Measurements from ENCODE around the gene DGKZ.

DGKZ gene

GRCh38 chr11:46351606-46352005 lies 4.3 kb downstream of the DGKZ start:
- Mint-ChIP-seq H3K27ac (no peak overlapping the region), H3K36me3 (ENCODE audit: low read depth) (no peaks in the 10 kb centered on the region), H3K27me3 (ENCODE audit: low read depth, poor library complexity) (peaks cover 11% of the 10 kb centered on the region), H3K9me3 (no peaks in the 10 kb centered on the region), H3K4me1 (peaks cover 68% of the 10 kb centered on the region), H3K4me3 (no peak overlapping the region)
- TF ChIP-seq CTCF (IDR thresholded peaks at IDR 0.05), result no peak
- no peak for DNase-seq

GRCh38 chr11:46352063-46352841 lies 5.0 kb downstream of the DGKZ start:
- DNase-seq, result peak; percentile 82
- H3K36me3 Mint-ChIP-seq (ENCODE audit: low read depth), result no peaks in the 10 kb centered on the region
- peak; percentile 96 for TF ChIP-seq CTCF (IDR thresholded peaks at IDR 0.05)
- peaks cover 70% of the 10 kb centered on the region for H3K4me1 Mint-ChIP-seq
- H3K9me3 Mint-ChIP-seq, result no peaks in the 10 kb centered on the region
- H3K4me3 Mint-ChIP-seq, result peak overlapping the region; percentile 67
- peak overlapping the region; percentile 36 for H3K27ac Mint-ChIP-seq
- H3K27me3 Mint-ChIP-seq (ENCODE audit: low read depth, poor library complexity), result peaks cover 6% of the 10 kb centered on the region

- H3K4me1 Mint-ChIP-seq, result peaks cover 68% of the 10 kb centered on the region
- H3K27me3 Mint-ChIP-seq (ENCODE audit: low read depth, poor library complexity), result peaks cover 6% of the 10 kb centered on the region
- no peaks in the 10 kb centered on the region for H3K9me3 Mint-ChIP-seq
- H3K36me3 Mint-ChIP-seq (ENCODE audit: low read depth), result no peaks in the 10 kb centered on the region
- no peak overlapping the region for H3K4me3 Mint-ChIP-seq
- DNase-seq, result no peak
- no peak overlapping the region for H3K27ac Mint-ChIP-seq
- TF ChIP-seq CTCF (IDR thresholded peaks at IDR 0.05), result no peak
These were observed 6.4 kb downstream of the DGKZ start for GRCh38 chr11:46353698-46354097.

- Mint-ChIP-seq H3K4me3 (peak overlapping the region; percentile 16), H3K27me3 (ENCODE audit: low read depth, poor library complexity) (peaks cover 2% of the 10 kb centered on the region), H3K4me1 (peaks cover 63% of the 10 kb centered on the region), H3K9me3 (no peaks in the 10 kb centered on the region), H3K27ac (peak overlapping the region; percentile 81), H3K36me3 (ENCODE audit: low read depth) (no peaks in the 10 kb centered on the region)
- no peak for DNase-seq
- TF ChIP-seq CTCF (IDR thresholded peaks at IDR 0.05), result no peak
These were observed 9.7 kb downstream of the DGKZ start for GRCh38 chr11:46356924-46357482.

GRCh38 chr11:46357483-46357936 lies 10.2 kb downstream of the DGKZ start:
- H3K27ac Mint-ChIP-seq, result peak overlapping the region; percentile 43
- no peak for DNase-seq
- no peak for TF ChIP-seq CTCF (IDR thresholded peaks at IDR 0.05)
- H3K36me3 Mint-ChIP-seq (ENCODE audit: low read depth), result no peaks in the 10 kb centered on the region
- H3K4me1 Mint-ChIP-seq, result peaks cover 65% of the 10 kb centered on the region
- H3K9me3 Mint-ChIP-seq, result no peaks in the 10 kb centered on the region
- no peak overlapping the region for H3K4me3 Mint-ChIP-seq
- peaks cover 2% of the 10 kb centered on the region for H3K27me3 Mint-ChIP-seq (ENCODE audit: low read depth, poor library complexity)

All from nephron progenitor cell (in vitro differentiated cells).